Fibroblast of skin of right quadriceps (primary cell): ENCODE data around the gene SLC2A10.

Experiments
- DNase-seq: peaks from one replicate; pipeline ENCODE4 v3.0.0-alpha.2; 2013

The SLC2A10 gene

DNA sequence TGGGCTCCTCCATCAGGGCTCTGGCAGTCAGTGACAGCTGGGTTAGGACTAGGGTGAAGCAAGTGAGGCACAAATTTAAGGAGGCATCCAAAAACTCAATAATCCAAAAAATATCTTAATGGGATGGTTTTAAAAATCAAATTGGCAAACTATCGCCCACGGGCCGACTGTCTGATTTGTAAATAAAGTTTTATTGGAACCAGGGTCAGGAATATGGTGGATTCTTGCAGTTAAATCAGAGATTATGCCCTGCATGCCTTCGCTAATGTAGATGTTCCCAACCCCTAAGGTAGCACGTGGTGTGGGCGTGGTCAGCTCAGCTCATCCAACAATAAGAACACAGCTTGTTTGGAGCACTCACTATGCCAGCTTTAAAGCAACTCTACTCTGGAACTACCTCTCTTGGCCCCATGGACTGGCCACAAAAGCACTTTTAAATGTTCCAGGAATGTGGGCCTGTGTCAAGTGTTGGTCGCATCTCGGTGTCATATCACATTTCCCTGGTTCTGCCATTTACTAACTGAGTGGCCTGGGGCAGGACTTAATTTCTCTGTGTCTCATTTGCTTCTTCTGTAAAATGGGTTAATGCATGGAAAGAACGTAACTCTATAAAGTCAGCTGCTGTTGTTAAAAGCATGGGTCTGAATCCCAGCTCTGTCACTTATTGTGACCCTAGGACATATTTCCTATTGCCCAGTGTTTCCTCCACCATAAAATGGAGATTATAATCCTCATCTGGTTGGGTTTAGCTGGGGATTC, 27.2 kb upstream of the SLC2A10 start:
- DNase-seq: no peak

DNA sequence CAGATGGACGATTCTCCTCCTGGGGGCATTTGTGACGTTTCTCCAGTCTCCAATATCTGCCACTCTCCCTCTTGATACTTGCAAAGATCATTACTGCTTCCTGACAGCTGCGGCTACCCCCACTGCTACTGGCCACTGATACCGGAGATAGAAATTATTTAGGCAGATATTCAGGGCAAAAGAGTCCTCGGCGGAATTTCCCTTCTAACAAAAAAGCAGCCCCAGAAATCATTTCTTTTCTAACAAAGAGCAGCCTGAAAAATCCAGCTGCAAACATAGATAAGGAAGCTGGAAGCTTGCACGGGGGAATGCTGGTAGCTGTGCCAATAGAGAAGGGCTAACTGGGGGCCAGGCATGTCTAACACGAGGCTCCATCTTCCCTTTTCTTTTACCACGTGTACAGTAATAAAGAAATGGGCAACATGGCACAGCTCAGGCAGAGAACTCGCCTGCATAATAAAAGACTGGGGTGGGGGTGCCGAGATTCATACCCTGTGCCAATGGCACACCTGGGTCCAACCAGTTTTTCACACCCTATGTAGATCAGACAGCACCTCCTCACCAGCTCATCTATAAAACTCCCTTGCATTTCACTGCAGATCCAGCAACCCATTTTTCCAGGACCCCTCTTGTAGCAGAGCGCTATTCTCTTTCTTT, 26.3 kb upstream of the SLC2A10 start:
- DNase-seq: no peak

DNA sequence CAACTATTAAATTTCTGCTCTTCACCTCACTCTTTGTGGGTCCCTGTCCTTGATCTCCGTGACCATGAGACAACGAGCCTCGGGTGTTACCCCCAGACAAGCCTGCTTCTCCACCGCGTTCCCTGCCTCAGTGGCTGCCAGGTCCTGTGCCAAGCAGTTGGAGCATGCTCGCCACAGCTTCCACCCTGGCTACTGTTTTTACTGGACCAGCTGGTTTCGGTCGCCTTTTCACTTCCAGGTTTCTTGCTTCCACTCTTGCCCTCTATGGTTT, 25.8 kb upstream of the SLC2A10 start:
- no peak for DNase-seq

DNA sequence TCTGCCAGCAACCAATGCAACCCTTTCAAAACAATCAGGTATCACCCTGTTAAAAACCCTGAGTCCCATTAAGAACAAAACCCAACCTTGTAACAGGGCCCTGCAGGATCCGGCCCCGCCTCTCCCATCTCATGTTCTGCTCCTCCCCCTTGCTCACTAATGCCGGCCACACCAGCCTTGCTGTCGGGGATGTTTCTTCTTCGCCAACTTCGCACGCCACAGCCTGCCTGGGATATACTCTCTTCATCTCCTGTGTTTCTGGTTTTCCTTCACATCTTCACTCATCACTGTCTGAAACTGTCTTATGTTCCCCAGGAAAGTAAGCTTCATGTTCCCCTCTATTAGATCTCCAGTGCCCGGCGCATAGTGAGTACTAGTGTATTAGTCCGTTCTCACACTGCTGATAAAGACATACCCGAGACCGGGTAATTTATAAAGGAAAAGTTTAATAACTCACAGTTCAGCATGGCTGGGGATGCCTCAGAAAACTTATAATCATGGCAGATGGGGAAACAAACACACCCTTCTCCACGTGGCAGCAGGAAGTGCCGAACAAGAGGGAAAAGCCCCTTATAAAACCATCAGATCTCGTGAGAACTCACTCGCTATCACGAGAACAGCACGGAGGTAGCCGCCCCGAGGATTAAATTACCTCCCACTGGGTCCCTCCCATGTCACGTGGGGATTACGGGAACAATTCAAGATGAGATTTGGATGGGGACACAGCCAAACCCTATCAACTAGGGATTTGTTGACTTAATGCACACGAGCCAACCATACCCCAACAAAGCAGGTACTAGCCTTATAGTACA, 25.3 kb upstream of the SLC2A10 start:
- DNase-seq: peak; percentile 77

DNA sequence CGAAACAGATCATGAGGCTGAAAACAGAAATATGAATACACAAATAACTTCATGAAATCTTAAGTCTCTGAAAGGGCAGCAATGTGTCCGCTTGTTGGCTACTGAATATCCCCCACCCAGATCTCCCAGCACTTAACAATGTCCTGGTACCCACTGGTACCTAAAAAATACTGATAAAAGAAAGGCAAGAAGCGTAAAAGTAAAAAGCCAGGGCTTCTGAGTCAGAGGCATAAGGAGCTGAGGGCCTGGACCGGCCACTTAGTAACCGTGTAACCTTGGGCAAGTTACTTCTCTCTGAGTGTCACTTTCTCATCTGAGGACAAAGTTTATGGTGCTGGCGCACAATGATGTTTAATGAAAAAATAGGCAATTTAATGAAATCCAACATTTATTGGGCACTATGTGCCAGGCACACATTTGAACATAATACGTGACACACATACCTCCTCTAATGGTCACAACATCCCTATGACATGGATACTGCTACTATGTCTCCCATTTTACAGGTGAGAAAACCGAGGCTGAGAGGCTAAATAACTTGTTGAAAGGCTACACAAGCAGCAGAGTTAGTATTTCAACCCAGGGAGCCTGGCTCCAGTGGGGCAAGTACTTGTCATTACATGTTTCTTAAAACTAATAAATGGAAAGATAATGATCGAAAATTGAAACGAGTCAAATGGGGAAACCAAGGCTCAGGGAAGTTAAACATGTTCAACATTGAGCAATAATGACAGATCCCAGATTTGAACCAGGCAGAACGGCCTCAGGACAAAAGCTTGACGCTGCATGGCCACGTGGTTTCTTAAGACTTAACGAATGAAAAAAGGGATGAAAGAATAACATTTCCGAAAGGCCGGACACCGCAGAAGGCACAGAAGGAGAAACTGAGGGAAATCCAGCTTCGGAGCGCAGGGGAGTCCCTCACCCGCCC, 21.0 kb upstream of the SLC2A10 start:
- DNase-seq: peak; percentile 36

DNA sequence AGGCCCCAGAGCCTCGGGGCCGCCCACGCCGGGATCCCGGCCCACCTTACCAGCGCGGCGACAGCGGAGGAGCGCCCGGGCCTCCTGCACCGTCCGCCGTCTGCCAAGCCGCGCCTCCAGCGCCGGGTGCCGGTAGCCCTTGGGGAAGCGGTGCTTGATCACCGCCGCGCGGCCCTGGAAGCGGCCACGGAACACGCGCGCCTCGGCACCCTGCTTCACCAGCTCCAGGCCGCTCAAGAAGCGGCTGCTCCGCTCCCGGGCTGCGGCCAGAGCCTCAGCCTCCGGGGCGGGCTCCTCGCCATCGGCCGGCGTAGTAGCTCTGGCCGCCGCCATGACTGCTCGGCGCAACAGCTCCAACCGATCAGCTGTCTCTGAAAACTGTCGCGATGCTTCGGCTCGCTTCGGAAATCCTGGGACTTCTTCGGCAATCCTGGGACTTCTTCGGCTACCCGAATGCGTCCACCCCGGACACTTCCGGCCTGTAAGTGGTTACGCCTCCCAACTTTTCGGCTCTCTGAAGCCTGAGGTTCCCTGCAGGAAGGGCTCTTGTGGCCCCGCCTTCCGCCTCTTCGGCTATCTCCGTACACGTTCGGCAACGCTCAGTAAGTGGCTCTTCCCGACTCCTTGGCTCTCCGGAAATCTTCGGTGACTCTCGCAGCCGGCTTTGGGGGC, 20.2 kb upstream of the SLC2A10 start, which contains the start of gene TP53RK:
TP53RK (minus strand) TSS at position 363 of the 672 bp plus-strand sequence; CDS start at position 333, 30 bp downstream.
- peak; percentile 100 for DNase-seq

DNA sequence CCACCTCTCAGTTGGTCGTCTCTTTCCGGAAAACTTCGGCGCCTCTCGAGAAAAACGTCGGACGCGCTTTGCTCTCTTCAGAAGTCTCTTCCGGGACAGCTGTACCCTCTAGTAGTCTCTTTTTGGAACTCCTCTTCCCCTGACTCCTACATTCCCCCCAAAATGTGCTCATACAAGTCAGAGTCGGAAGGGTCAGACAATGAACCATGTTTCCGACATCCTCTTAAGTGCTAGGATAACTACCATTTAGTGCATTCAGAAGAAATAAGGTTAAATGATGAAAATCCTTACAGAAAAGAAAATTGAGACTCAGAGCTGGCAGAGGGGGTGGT, 19.7 kb upstream of the SLC2A10 start:
- no peak for DNase-seq

DNA sequence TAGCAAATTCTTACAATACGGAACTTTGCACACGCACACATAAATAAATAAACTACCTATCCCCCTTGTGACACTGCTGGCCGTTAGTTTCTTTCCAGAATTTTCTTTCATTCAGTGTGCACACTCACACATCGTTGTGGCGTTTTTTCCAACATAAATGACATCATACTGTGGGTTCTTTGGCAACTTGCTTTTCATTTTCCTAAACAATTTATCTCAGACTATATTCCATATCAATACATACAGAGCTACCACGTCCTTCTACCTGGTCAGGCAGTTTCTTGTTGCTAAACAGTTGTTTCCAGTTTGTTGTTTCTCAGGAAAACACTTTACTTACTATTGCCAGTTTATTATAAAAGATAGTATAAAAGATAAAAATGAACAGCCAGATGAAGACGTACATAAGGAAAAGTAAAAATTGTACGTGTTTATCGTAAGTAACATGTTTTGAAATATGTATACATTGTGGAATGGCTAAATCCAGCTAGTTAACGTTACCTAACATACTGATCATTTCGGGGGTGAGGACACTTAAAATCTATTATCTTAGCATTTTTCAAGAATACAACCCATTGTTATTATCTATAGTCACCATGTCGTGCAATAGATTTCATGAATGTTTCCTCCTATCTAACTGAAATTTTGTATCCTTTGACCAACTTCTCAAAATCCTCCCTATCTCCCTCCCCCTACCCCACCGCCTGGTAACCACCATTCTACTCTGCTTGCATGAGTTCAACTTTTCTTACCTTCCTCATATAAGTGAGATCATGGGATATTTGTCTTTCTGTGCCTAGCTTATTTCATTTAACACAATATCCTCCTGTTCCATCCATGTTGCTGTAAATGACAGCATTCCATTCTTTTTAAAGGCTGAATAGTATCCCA, 19.0 kb upstream of the SLC2A10 start:
- no peak for DNase-seq

DNA sequence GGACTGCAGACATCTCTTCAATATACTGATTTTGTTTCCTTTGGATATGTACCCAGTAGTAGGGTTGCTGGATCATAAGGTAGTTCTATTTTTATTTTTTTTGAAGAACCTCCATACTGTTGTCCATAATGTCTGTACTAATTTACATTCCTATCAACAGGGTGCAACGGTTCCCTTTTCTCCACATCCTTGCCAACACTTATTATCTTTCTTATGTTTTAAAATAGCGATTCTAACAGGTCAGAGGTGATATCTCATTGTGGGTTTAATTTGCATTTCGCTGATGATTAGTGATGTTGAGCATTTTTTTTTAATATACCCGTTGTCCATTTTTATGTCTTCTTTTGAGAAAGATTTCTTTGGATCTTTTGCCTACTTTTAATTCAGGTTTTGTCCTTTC, 18.3 kb upstream of the SLC2A10 start:
- DNase-seq: no peak

DNA sequence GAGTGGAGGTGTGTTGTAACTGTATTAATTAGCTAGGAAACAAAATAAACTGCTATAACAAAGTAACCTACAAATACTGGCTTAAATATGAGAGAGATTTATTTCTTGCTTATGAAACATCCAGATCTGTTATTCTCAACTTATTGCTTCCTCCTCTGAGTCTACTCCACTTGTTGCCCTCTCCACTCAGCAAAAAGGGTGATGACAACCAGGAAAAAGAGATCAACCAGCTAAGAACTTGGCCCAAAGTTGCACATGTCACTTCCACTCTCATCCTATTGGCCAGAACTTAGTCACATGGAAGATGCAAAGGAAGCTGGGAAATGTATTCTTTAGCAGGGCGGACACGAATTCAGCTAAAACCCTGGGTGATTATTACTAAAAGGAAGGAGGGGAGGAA, 15.0 kb upstream of the SLC2A10 start:
- DNase-seq: peak; percentile 42

DNA sequence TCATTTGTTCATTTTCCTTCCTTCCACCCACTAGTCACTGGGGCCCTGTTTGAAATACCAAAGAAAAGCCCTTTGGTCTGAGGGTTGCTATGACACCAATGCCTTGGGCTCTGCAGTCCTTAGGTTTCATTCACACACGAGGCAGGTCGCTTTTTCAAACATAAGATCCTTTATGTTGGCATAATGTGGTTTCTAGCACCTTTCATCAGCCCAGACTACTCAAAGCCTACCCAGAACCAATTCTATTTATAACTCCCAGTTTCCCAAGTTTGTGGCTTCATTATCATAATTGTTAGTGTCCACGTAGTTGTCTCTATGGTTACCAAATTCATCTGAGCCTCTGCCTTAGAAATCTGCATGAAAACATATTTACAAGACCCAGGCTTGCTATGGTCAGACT, 13.6 kb upstream of the SLC2A10 start:
- peak; percentile 65 for DNase-seq

DNA sequence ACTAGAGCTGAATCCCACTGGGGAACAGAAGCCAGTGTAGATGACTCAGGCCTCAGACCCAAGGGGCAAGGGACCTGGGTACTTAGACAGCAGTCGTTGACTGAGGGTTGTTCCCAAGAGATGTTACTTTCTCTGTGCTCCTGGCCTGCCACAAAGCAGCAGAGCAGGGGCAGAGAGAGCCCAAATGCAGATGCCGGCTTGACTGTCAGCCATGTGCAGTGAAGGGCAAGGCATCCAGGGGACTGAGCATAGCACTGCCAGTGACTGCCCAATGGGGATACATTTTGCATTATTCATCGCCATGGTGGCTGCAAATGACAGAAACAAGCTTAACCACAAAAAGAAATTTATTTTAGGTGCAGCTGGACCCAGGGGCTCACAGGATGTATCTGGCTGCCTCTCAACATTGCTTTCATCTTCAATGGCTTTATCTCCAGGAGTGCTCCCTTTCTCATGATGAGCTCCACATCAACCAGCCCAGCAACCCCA, 12.6 kb upstream of the SLC2A10 start:
- DNase-seq: no peak

DNA sequence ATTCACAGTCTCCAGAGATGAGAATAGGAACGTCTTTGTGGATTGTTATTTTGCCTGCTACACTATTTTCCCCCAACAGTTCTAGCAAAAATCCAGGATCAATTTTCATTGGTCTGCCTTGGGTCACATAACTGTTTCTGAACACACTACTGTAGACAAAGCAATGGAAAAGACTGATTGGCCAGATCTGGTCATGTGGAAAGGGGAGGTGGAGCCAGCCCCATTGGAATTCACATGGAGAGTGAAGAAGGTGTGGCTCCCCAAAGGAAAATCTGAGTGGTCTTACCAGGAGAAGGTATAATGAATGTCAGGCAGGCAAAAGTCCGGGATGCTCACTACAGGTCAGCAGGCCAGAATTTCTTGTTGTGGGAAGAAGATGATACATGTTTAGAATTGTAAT, 10.7 kb upstream of the SLC2A10 start:
- no peak for DNase-seq

DNA sequence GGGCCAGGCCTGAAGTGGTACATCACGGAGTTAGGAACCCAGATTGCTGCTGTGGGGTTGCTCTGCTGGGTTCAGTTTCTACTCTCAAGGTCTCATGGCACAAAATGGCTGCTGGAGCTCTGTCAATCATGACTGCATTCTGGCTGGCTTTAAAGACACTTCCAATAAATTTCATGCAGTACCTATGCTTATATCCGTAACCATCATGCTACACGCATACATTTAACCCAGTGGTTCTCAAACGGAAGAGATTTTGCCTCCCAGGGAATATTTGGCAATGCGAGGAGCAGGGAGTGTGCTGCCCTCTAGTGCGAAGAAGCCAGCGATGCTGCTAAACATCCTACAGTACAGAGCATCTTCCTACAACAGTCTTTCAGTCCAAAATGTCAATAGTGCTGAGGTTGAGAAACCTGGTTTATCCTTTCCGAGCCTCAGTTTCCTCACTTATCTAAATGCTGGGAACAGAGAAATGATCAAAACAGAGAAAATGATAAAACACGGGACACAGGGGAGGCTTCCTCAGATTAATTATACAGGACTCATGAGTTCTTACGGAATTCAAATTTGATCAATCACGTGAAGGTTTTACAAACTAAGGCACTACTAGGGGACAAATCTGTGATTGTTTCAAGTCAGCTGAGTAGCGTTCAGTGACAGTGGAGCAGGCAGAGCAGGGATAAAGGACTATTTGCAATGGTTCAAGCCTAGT, 9.6 kb upstream of the SLC2A10 start:
- DNase-seq: peak; percentile 38

DNA sequence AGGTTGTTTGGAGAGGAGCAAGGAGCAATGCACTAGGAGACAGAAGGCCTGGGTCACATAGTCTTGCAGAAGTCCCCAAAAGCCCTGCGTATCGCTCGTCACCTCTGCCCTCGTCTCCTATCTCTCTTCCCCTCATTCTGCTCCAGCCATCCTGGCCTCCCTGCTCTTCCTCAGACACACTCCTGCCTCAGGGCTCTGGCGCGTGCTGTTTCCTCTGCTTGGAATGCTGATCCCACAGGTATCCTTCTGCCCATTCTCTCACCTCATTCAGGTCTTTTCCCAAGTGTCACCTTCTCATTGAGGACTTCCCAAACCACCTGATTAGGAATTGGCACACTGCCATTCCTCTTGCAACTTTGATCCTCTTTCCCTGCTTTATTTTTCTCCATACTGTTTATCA, 9.0 kb upstream of the SLC2A10 start:
- no peak for DNase-seq

DNA sequence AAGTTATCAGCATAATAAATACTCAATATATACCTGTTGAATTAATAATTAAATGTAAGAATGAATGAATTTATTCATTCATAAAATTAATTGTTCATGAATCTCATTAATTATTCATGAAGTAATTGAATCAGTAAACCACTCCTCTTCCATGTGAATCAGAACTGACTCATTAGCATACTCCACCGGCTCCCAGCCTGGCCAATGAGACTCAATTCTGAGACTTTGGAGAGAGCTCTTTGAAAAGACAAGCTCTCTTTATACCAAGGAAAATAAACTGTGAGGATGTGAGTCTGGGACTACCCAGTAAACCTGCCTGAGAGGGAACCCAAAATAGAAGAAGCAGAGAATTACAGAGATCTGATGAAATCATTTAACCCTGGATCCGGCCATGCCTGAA, 8.4 kb upstream of the SLC2A10 start:
- no peak for DNase-seq

DNA sequence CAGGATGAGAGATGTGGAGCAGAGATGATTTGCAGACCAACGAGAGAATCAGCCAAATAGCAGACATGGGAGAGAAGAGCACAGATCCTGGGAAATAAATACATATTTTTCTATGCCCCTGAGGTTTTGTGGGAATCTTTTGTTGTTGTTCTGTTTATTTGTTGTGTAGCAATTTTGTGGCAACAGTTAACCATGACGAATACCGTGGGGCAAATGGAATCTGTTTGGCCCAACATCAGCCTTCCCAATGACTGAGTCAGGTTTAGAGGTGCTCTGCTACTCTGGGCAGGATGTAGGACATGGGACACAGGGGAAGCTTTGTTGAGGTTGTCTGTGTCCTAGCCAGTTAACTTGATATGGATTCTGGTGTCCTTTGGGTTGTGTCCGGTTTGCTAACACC, 7.9 kb upstream of the SLC2A10 start:
- DNase-seq: peak; percentile 18

DNA sequence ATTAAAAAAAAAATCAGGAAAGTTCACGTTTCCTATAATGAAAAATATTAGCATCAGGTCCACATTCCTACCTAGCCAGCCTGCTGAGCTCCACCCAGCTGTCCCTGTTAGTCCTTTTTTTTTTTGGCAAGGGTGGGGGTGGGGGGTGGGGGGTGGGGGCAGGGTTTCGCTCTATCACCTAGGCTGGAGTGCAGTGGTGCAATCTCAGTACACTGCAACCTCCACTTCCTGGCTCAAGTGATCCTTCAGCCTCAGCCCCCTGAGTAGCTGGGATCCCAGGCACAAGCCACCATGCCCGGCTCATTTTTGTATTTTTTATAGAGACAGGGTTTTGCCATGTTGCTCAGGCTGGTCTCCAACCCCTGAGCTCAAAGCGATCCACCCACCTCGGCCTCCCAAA, 7.5 kb upstream of the SLC2A10 start:
- no peak for DNase-seq

DNA sequence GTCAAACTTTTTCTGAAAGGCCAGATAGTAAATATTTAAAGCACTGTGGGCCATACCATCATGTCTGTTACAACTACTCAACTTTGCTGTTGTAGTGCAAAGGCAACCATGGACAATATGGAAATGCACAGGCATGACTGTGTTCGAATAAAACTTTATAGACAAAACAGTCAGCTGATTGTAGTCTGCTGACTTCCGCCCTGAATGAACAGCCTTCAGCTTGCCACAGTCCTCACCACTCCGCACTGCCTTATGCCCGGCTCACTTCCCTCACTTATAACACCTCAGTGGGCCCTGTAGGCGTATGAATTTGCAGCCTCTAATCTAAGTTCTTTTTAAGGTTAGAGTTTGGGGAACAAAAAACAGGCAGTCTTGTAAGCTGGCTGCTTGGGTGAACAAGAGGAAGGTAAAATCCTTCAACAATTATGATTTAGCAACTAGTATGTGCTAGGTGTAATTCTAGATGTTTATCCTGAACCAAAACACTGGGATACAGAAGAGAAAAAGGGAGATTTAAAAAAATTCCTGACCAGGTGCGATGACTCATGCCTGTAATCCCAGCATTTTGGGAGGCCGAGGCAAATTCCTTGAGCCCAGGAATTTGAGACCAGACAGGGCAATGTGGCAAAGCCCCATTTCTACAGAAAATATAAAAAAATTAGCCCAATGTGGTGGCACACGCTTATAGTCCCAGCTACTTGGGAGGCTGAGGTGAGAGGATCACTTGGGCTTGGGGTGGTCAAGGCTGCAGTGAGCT, 6.8 kb upstream of the SLC2A10 start:
- no peak for DNase-seq

DNA sequence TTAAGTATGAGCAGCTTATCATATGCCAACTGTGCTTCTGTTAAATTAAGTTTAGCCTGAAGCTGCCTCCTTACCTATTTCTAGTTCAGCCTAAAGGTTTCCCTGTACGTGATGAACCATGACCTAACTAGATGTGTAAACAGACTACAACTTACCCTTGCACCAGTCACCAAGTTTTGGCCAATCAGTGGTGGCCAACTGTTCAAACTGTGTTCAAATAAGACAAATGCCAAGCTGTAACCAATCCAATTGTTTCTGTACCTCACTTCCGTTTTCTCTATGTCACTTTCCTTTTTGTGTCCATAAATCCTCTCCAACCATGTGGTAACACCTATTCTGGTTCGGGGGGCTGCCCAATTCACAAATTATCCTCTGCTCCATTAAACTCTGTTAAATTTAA, 6.0 kb upstream of the SLC2A10 start:
- DNase-seq: no peak
